Tibial artery (tissue), 4 donors: ENCODE results near the gene TLL1.

Experiments
- DNase-seq, 2 donors: peaks; one replicate each; pipeline ENCODE4 v3.0.0-alpha.2; 2019
- H3K27ac ChIP-seq, 2 donors: fragments of 200-600 bp; sonication (generic) in 1 of 2; 1 replicate in 1 of 2; 2 replicates in 1 of 2; pipeline ENCODE4 v1.5.1; 2018 to 2019; ENCODE audit warnings: mild to moderate bottlenecking in 1 of 2
- H3K27me3 ChIP-seq, 2 donors: fragments of 200-600 bp; sonication (generic) in 1 of 2; one replicate each; pipeline versions ENCODE4 v1.5.1 to v1.6.0; 2016 to 2019
- H3K36me3 ChIP-seq, 3 donors: fragments of 200-600 bp; sonication (generic) in 2 of 3; one replicate each; pipeline ENCODE4 v1.5.1; 2016 to 2019; ENCODE audit warnings: mild to moderate bottlenecking in 2 of 3
- H3K4me1 ChIP-seq, 4 donors: fragments of 200-600 bp; sonication (generic) in 2 of 4; 1 replicate in 3 of 4; 2 replicates in 1 of 4; pipeline ENCODE4 v1.5.1; 2016 to 2019
- H3K4me3 ChIP-seq, 2 donors: fragments of 200-600 bp; sonication (generic) in 1 of 2; 1 replicate in 1 of 2; 2 replicates in 1 of 2; pipeline ENCODE4 v1.5.1; 2018 to 2019; ENCODE audit warnings: mild to moderate bottlenecking in 2 of 2
- H3K9me3 ChIP-seq, 3 donors: fragments of 200-600 bp; sonication (generic) in 1 of 3; one replicate each; pipeline ENCODE4 v1.5.1; 2016 to 2019
- CTCF ChIP-seq, 2 experiments: fragments of 200-600 bp in 1 of 2; fragments of 450-650 bp in 1 of 2; IDR thresholded peaks; one replicate each; pipeline ENCODE4 v1.5.1; 2017 to 2019; ENCODE audit warnings: antibody characterized with exemption in 2 of 2, mild to moderate bottlenecking in 1 of 2, moderate library complexity in 1 of 2
- intact Hi-C: fragments of 100-400 bp; cut with DNase I; formaldehyde crosslinking; loops from one replicate; pipeline ENCODE4 v1.15.0; 2023; ENCODE audit warnings: low total_unique reads

Gene TLL1

GRCh38 chr4:165894159-165894558 lies 21.1 kb downstream of the TLL1 start:
- Histone ChIP-seq H3K4me1 (no peaks in the 10 kb centered on the region), H3K27ac (no peak overlapping the region), H3K36me3 (no peaks in the 10 kb centered on the region), H3K9me3 (peaks cover 0 to 5% (median 0%) of the 10 kb centered on the region in 3 donors), H3K4me3 (no peak overlapping the region), H3K27me3 (no peaks in the 10 kb centered on the region)
- DNase-seq = no peak
- intact Hi-C loops = no loop called here
- no peak for TF ChIP-seq CTCF (IDR thresholded peaks at IDR 0.05)

GRCh38 chr4:165905405-165906027 lies 32.5 kb downstream of the TLL1 start:
- TF ChIP-seq CTCF (IDR thresholded peaks at IDR 0.05) = no peak
- H3K4me3 ChIP-seq = no peak overlapping the region
- no peak for DNase-seq
- intact Hi-C loops = no loop called here
- H3K27me3 ChIP-seq = no peaks in the 10 kb centered on the region
- H3K27ac ChIP-seq = no peak overlapping the region
- no peaks in the 10 kb centered on the region for H3K4me1 ChIP-seq
- H3K9me3 ChIP-seq = no peaks in the 10 kb centered on the region
- no peaks in the 10 kb centered on the region for H3K36me3 ChIP-seq

- intact Hi-C loops = no loop called here
- H3K4me3 ChIP-seq = no peak overlapping the region
- no peak for DNase-seq
- no peaks in the 10 kb centered on the region for H3K4me1 ChIP-seq
- H3K27me3 ChIP-seq = no peaks in the 10 kb centered on the region
- no peak for TF ChIP-seq CTCF (IDR thresholded peaks at IDR 0.05)
- H3K36me3 ChIP-seq = no peaks in the 10 kb centered on the region
- H3K9me3 ChIP-seq = no peaks in the 10 kb centered on the region
- no peak overlapping the region for H3K27ac ChIP-seq
These were observed 33.2 kb downstream of the TLL1 start for GRCh38 chr4:165906272-165906671.

GRCh38 chr4:165909947-165910346 lies 36.9 kb downstream of the TLL1 start:
- no peak for DNase-seq

GRCh38 chr4:165915215-165915614 lies 42.2 kb downstream of the TLL1 start:
- Histone ChIP-seq H3K36me3 (no peaks in the 10 kb centered on the region), H3K9me3 (no peaks in the 10 kb centered on the region), H3K27ac (no peak overlapping the region), H3K27me3 (no peaks in the 10 kb centered on the region), H3K4me1 (no peaks in the 10 kb centered on the region), H3K4me3 (no peak overlapping the region)
- intact Hi-C loops = no loop called here
- DNase-seq = no peak
- TF ChIP-seq CTCF (IDR thresholded peaks at IDR 0.05) = no peak

More at GRCh38 chr4:165909947-165910346, 36.9 kb downstream of the TLL1 start:
- H3K27me3 ChIP-seq = no peaks in the 10 kb centered on the region
- H3K4me3 ChIP-seq = no peak overlapping the region
- H3K27ac ChIP-seq = no peak overlapping the region
- H3K36me3 ChIP-seq = no peaks in the 10 kb centered on the region
- H3K9me3 ChIP-seq = no peaks in the 10 kb centered on the region
- no peak for TF ChIP-seq CTCF (IDR thresholded peaks at IDR 0.05)
- intact Hi-C loops = no loop called here
- H3K4me1 ChIP-seq = no peaks in the 10 kb centered on the region

- Histone ChIP-seq H3K27ac (no peak overlapping the region), H3K9me3 (no peaks in the 10 kb centered on the region), H3K4me1 (peaks cover 0 to 6% (median 0%) of the 10 kb centered on the region in 4 donors), H3K27me3 (no peaks in the 10 kb centered on the region), H3K36me3 (no peaks in the 10 kb centered on the region), H3K4me3 (no peak overlapping the region)
- intact Hi-C loops = no loop called here
- no peak for DNase-seq
- no peak for TF ChIP-seq CTCF (IDR thresholded peaks at IDR 0.05)
These were observed 48.5 kb downstream of the TLL1 start for GRCh38 chr4:165921546-165921945.
